ENCODE measurements around the gene NOS1AP. TPM values are rescaled to one million over a fixed set of nuclear protein-coding genes. Genes with fewer than 3 reads are reported as not detected.
"Not testable (repeated sequence)": the region's sequence is repeated elsewhere in the genome, so short reads cannot be mapped to it uniquely, and the experiment has no call there.

The NOS1AP gene
- total and polyA plus RNA-seq, 2 experiments from 2014 or later, result 4.9 to 6.6 TPM

GRCh38 chr1:162081316-162081715 is 11.8 kb downstream of the NOS1AP start:
- peak in 1 of 2 donors; percentile 23 for DNase-seq (ENCODE audit: low read depth in 1 of 2, low spot score in 1 of 2)
- no peak for TF ChIP-seq CTCF (IDR thresholded peaks at IDR 0.05; ENCODE audit: low read depth, low read length)
- Histone ChIP-seq H3K27me3 (no peaks in the 10 kb centered on the region), H3K36me3 (no peaks in the 10 kb centered on the region), H3K27ac (no peak overlapping the region), H3K4me3 (no peak overlapping the region), H3K4me1 (ENCODE audit: low read depth) (peaks cover 12% of the 10 kb centered on the region), H3K9me3 (ENCODE audit: low read depth) (no peaks in the 10 kb centered on the region)

GRCh38 chr1:162082080-162082479 is 12.6 kb downstream of the NOS1AP start:
- not testable (repeated sequence) for H3K9me3 ChIP-seq (ENCODE audit: low read depth); DNase-seq (ENCODE audit: low read depth in 1 of 2, low spot score in 1 of 2); H3K27ac ChIP-seq; H3K27me3 ChIP-seq; H3K4me3 ChIP-seq; H3K36me3 ChIP-seq
- peaks cover 12% of the 10 kb centered on the region for H3K4me1 ChIP-seq (ENCODE audit: low read depth)

GRCh38 chr1:162083273-162083672 is 13.8 kb downstream of the NOS1AP start:
- Histone ChIP-seq H3K27me3 (no peaks in the 10 kb centered on the region), H3K4me3 (no peak overlapping the region), H3K9me3 (ENCODE audit: low read depth) (no peaks in the 10 kb centered on the region), H3K4me1 (ENCODE audit: low read depth) (peaks cover 12% of the 10 kb centered on the region), H3K36me3 (no peaks in the 10 kb centered on the region), H3K27ac (no peak overlapping the region)
- no peak for TF ChIP-seq CTCF (IDR thresholded peaks at IDR 0.05; ENCODE audit: low read depth, low read length)
- DNase-seq (ENCODE audit: low read depth in 1 of 2, low spot score in 1 of 2), result no peak

- no peak for DNase-seq (ENCODE audit: low read depth in 1 of 2, low spot score in 1 of 2)
- H3K36me3 ChIP-seq, result no peaks in the 10 kb centered on the region
- no peak overlapping the region for H3K4me3 ChIP-seq
- H3K27ac ChIP-seq, result no peak overlapping the region
- TF ChIP-seq CTCF (IDR thresholded peaks at IDR 0.05; ENCODE audit: low read depth, low read length), result no peak
- no peaks in the 10 kb centered on the region for H3K27me3 ChIP-seq
- H3K9me3 ChIP-seq (ENCODE audit: low read depth), result no peaks in the 10 kb centered on the region
- H3K4me1 ChIP-seq (ENCODE audit: low read depth), result no peaks in the 10 kb centered on the region
Measured at GRCh38 chr1:162085991-162086390, 16.5 kb downstream of the NOS1AP start.

GRCh38 chr1:162087111-162087510 is 17.6 kb downstream of the NOS1AP start:
- Histone ChIP-seq H3K27me3 (no peaks in the 10 kb centered on the region), H3K4me3 (no peak overlapping the region), H3K36me3 (no peaks in the 10 kb centered on the region), H3K4me1 (ENCODE audit: low read depth) (peaks cover 9% of the 10 kb centered on the region), H3K9me3 (ENCODE audit: low read depth) (no peaks in the 10 kb centered on the region), H3K27ac (no peak overlapping the region)
- TF ChIP-seq CTCF (IDR thresholded peaks at IDR 0.05; ENCODE audit: low read depth, low read length), result no peak
- DNase-seq (ENCODE audit: low read depth in 1 of 2, low spot score in 1 of 2), result no peak

- no peak for DNase-seq (ENCODE audit: low read depth in 1 of 2, low spot score in 1 of 2)
- Histone ChIP-seq H3K36me3 (no peaks in the 10 kb centered on the region), H3K4me1 (ENCODE audit: low read depth) (peaks cover 13% of the 10 kb centered on the region), H3K9me3 (ENCODE audit: low read depth) (no peaks in the 10 kb centered on the region), H3K27ac (no peak overlapping the region), H3K27me3 (no peaks in the 10 kb centered on the region), H3K4me3 (no peak overlapping the region)
- no peak for TF ChIP-seq CTCF (IDR thresholded peaks at IDR 0.05; ENCODE audit: low read depth, low read length)
Measured at GRCh38 chr1:162087574-162087973, 18.1 kb downstream of the NOS1AP start.
